Stimulated activated effector memory CD8-positive, alpha-beta T cell treated with anti-CD3 and anti-CD28 coated beads, Interleukin-12 subunit alpha, Interleukin-12 subunit beta, amount 100 ng/mL, for 72 hours (primary cell): Measurements from ENCODE around the gene CYP2S1.
A peak's percentile ranks its signal among the peaks of the same experiment; 100 is the strongest.
"Not testable (repeated sequence)": the region's sequence is repeated elsewhere in the genome, so short reads cannot be mapped to it uniquely, and the experiment has no call there.

Experiments used
- ATAC-seq: fragments of 150-1000 bp; cut with Tn5 transposase; 2 replicates; pipeline ENCODE4 v1.10.0; 2021
- DNase-seq, 2 donors: peaks; one replicate each; pipeline ENCODE4 v3.0.0; 2021 to 2022; ENCODE audit warnings: low spot score in 2 of 2
- H3K27ac Mint-ChIP-seq: one replicate; pipeline ENCODE4 v1.8.0; 2022; ENCODE audit warnings: mild to moderate bottlenecking, mixed read lengths
- H3K36me3 Mint-ChIP-seq: one replicate; pipeline ENCODE4 v1.8.0; 2022; ENCODE audit warnings: mild to moderate bottlenecking, mixed read lengths
- H3K4me1 Mint-ChIP-seq: one replicate; pipeline ENCODE4 v1.8.0; 2022; ENCODE audit warnings: mixed read lengths
- H3K4me3 Mint-ChIP-seq: one replicate; pipeline ENCODE4 v1.8.0; 2022; ENCODE audit warnings: mild to moderate bottlenecking, mixed read lengths
- H3K9me3 Mint-ChIP-seq: one replicate; pipeline ENCODE4 v1.8.0; 2022; ENCODE audit warnings: mixed read lengths

Gene CYP2S1

GRCh38 chr19:41218249-41218614 lies 25.2 kb downstream of the CYP2S1 start:
- H3K9me3 Mint-ChIP-seq: no peaks in the 10 kb centered on the region
- ATAC-seq: no peak
- DNase-seq: no peak
- no peaks in the 10 kb centered on the region for H3K36me3 Mint-ChIP-seq
- H3K4me3 Mint-ChIP-seq: no peak overlapping the region
- no peak overlapping the region for H3K27ac Mint-ChIP-seq
- peaks cover 27% of the 10 kb centered on the region for H3K4me1 Mint-ChIP-seq

GRCh38 chr19:41218615-41219507 lies 25.8 kb downstream of the CYP2S1 start, which contains the start of gene AXL:
TSS of gene AXL (plus strand) at chr19:41219223. CDS start at chr19:41219393, 170 bp downstream.
- no peak for ATAC-seq
- peak within 1 kb of the TSS; percentile 77 for H3K27ac Mint-ChIP-seq
- H3K4me1 Mint-ChIP-seq: peaks cover 33% of the 10 kb centered on the region
- DNase-seq: no peak
- H3K4me3 Mint-ChIP-seq: no peak within 1 kb of the TSS
- no peaks in the 10 kb centered on the region for H3K9me3 Mint-ChIP-seq
- H3K36me3 Mint-ChIP-seq: no peaks in the 10 kb centered on the region

- H3K4me3 Mint-ChIP-seq: no peak overlapping the region
- H3K27ac Mint-ChIP-seq: peak overlapping the region; percentile 77
Measured at GRCh38 chr19:41219924-41220567, 27.0 kb downstream of the CYP2S1 start.

GRCh38 chr19:41220811-41221210 lies 27.8 kb downstream of the CYP2S1 start:
- Mint-ChIP-seq H3K4me1 (peaks cover 45% of the 10 kb centered on the region), H3K36me3 (peaks cover 4% of the 10 kb centered on the region), H3K27ac (no peak overlapping the region), H3K4me3 (no peak overlapping the region), H3K9me3 (no peaks in the 10 kb centered on the region)
- ATAC-seq: no peak
- no peak for DNase-seq

More at GRCh38 chr19:41219924-41220567, 27.0 kb downstream of the CYP2S1 start:
- no peak for ATAC-seq
- Mint-ChIP-seq H3K36me3 (no peaks in the 10 kb centered on the region), H3K9me3 (no peaks in the 10 kb centered on the region), H3K4me1 (peaks cover 38% of the 10 kb centered on the region)
- no peak for DNase-seq

GRCh38 chr19:41221514-41222205 lies 28.6 kb downstream of the CYP2S1 start:
- Mint-ChIP-seq H3K27ac (no peak overlapping the region), H3K9me3 (no peaks in the 10 kb centered on the region), H3K4me3 (no peak overlapping the region), H3K36me3 (peaks cover 5% of the 10 kb centered on the region), H3K4me1 (peaks cover 51% of the 10 kb centered on the region)
- ATAC-seq (no peak), DNase-seq (no peak)

- no peak for ATAC-seq
- Mint-ChIP-seq H3K9me3 (no peaks in the 10 kb centered on the region), H3K4me1 (peaks cover 56% of the 10 kb centered on the region), H3K27ac (no peak overlapping the region), H3K36me3 (peaks cover 5% of the 10 kb centered on the region), H3K4me3 (no peak overlapping the region)
- DNase-seq: no peak
Measured at GRCh38 chr19:41222240-41222639, 29.2 kb downstream of the CYP2S1 start.

- Mint-ChIP-seq H3K4me3 (no peak overlapping the region), H3K36me3 (peaks cover 5% of the 10 kb centered on the region), H3K4me1 (peaks cover 53% of the 10 kb centered on the region), H3K9me3 (no peaks in the 10 kb centered on the region), H3K27ac (peak overlapping the region; percentile 93)
- ATAC-seq (no peak), DNase-seq (no peak)
Measured at GRCh38 chr19:41223431-41224234, 30.6 kb downstream of the CYP2S1 start.

- ATAC-seq: no peak
- no peak for DNase-seq
- no peaks in the 10 kb centered on the region for H3K9me3 Mint-ChIP-seq
- peak overlapping the region; percentile 93 for H3K27ac Mint-ChIP-seq
- peaks cover 5% of the 10 kb centered on the region for H3K36me3 Mint-ChIP-seq
- H3K4me1 Mint-ChIP-seq: peaks cover 45% of the 10 kb centered on the region
- H3K4me3 Mint-ChIP-seq: no peak overlapping the region
Measured at GRCh38 chr19:41224632-41225031, 31.6 kb downstream of the CYP2S1 start.

GRCh38 chr19:41225238-41226052 lies 32.4 kb downstream of the CYP2S1 start:
- ATAC-seq (peak; percentile 94), DNase-seq (no peak)
- H3K9me3 Mint-ChIP-seq: no peaks in the 10 kb centered on the region
- peaks cover 40% of the 10 kb centered on the region for H3K4me1 Mint-ChIP-seq
- H3K36me3 Mint-ChIP-seq: peaks cover 5% of the 10 kb centered on the region
- peak overlapping the region; percentile 93 for H3K27ac Mint-ChIP-seq
- peak overlapping the region; percentile 78 for H3K4me3 Mint-ChIP-seq

- no peaks in the 10 kb centered on the region for H3K9me3 Mint-ChIP-seq
- DNase-seq (peak; percentile 14 to 53), ATAC-seq (peak; percentile 31)
- peaks cover 34% of the 10 kb centered on the region for H3K4me1 Mint-ChIP-seq
- H3K36me3 Mint-ChIP-seq: peaks cover 5% of the 10 kb centered on the region
- peak overlapping the region; percentile 93 for H3K27ac Mint-ChIP-seq
- peak overlapping the region; percentile 78 for H3K4me3 Mint-ChIP-seq
Measured at GRCh38 chr19:41226053-41226873, 33.2 kb downstream of the CYP2S1 start.

GRCh38 chr19:41226874-41227390 lies 33.9 kb downstream of the CYP2S1 start:
- Mint-ChIP-seq H3K4me3 (peak overlapping the region; percentile 78), H3K27ac (peak overlapping the region; percentile 52), H3K36me3 (peaks cover 5% of the 10 kb centered on the region), H3K4me1 (peaks cover 34% of the 10 kb centered on the region), H3K9me3 (no peaks in the 10 kb centered on the region)
- peak; percentile 2 for ATAC-seq
- no peak for DNase-seq

- no peak overlapping the region for H3K27ac Mint-ChIP-seq
- H3K4me3 Mint-ChIP-seq: no peak overlapping the region
- no peaks in the 10 kb centered on the region for H3K9me3 Mint-ChIP-seq
- DNase-seq: no peak
- H3K4me1 Mint-ChIP-seq: peaks cover 27% of the 10 kb centered on the region
- no peak for ATAC-seq
- H3K36me3 Mint-ChIP-seq: peaks cover 5% of the 10 kb centered on the region
Measured at GRCh38 chr19:41228486-41228885, 35.5 kb downstream of the CYP2S1 start.

- ATAC-seq, H3K27ac Mint-ChIP-seq, DNase-seq, H3K36me3 Mint-ChIP-seq, H3K4me3 Mint-ChIP-seq, H3K9me3 Mint-ChIP-seq: not testable (repeated sequence)
- H3K4me1 Mint-ChIP-seq: peaks cover 18% of the 10 kb centered on the region
Measured at GRCh38 chr19:41229338-41229737, 36.3 kb downstream of the CYP2S1 start.
